Measurements from ENCODE around the gene SOX13.
"Not testable (repeated sequence)": the region's sequence is repeated elsewhere in the genome, so short reads cannot be mapped to it uniquely, and the experiment has no call there.

The SOX13 gene

DNA sequence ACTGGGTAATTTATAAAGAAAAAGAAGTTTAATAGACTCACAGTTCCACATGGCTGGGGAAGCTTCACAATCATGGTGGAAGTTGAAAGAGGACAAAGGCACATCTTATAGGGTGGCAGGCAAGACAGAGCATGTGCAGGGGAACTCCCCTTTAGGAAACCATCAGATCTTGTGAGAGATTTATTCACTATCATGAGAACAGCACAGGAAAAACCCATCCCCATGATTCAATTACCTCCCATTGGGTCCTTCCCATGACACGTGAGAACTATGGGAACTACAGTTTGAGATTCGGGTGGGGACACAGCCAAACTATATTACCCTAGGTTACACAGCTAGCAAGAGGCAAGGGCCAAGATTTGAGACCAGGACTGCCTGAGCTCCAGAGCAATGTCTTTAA, 30.4 kb upstream of the SOX13 start:
- DNase-seq, result no peak
- H3K9me3 Mint-ChIP-seq, result peaks cover 6% of the 10 kb centered on the region
- no peak overlapping the region for H3K4me3 Mint-ChIP-seq
- H3K27ac Mint-ChIP-seq, result peak overlapping the region; percentile 66
- H3K36me3 Mint-ChIP-seq (ENCODE audit: low read depth), result no peaks in the 10 kb centered on the region
- TF ChIP-seq, protein P1, sequence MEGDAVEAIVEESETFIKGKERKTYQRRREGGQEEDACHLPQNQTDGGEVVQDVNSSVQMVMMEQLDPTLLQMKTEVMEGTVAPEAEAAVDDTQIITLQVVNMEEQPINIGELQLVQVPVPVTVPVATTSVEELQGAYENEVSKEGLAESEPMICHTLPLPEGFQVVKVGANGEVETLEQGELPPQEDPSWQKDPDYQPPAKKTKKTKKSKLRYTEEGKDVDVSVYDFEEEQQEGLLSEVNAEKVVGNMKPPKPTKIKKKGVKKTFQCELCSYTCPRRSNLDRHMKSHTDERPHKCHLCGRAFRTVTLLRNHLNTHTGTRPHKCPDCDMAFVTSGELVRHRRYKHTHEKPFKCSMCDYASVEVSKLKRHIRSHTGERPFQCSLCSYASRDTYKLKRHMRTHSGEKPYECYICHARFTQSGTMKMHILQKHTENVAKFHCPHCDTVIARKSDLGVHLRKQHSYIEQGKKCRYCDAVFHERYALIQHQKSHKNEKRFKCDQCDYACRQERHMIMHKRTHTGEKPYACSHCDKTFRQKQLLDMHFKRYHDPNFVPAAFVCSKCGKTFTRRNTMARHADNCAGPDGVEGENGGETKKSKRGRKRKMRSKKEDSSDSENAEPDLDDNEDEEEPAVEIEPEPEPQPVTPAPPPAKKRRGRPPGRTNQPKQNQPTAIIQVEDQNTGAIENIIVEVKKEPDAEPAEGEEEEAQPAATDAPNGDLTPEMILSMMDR (IDR thresholded peaks at IDR 0.05), result no peak
- peaks cover 12% of the 10 kb centered on the region for H3K27me3 Mint-ChIP-seq (ENCODE audit: low read depth, poor library complexity)
- H3K4me1 Mint-ChIP-seq, result peaks cover 42% of the 10 kb centered on the region

DNA sequence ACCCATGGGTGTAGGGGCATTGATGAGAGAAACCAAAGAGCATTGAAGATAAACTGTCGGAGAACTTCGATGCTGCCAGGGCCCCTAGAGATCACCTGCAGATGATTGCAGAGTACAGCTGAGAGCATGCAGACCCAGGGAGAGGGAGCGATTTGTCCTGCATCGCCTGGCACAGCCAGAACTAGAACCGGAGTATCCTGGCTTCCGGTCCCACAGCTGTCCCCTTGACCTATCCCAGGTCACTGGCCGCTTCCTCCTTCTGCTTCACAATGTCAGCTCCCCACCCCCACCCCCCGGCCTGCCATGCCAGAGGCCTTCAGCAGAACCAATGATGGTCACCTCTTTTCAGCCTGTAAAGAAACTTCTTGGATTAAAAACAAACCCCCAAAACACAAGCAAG, 29.2 kb upstream of the SOX13 start:
- peaks cover 10% of the 10 kb centered on the region for H3K27me3 Mint-ChIP-seq (ENCODE audit: low read depth, poor library complexity)
- H3K27ac Mint-ChIP-seq, result no peak overlapping the region
- TF ChIP-seq, protein P1 (IDR thresholded peaks at IDR 0.05), result no peak
- no peak overlapping the region for H3K4me3 Mint-ChIP-seq
- no peaks in the 10 kb centered on the region for H3K36me3 Mint-ChIP-seq (ENCODE audit: low read depth)
- H3K9me3 Mint-ChIP-seq, result peaks cover 6% of the 10 kb centered on the region
- H3K4me1 Mint-ChIP-seq, result peaks cover 31% of the 10 kb centered on the region
- DNase-seq, result no peak

DNA sequence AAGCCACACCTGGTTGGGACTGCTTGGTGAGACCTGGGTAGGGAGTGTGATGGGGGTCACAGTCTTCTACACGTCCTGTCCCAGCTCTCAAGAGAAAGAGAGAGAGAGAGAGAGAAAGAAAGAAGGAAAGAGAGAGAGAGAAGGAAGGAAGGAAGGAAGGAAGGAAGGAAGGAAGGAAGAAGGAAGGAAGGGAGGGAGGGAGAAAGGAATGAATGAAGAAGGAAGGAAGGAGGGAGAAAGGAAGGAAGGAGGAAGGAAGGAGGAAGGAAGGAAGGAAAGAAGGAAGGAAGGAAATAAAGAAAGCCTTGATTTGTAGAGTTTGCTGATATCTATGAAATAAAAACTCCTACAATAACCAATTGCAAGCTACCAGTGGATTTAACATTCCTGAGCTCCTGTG, 28.5 kb upstream of the SOX13 start:
- H3K4me3 Mint-ChIP-seq, result no peak overlapping the region
- peak overlapping the region; percentile 9 for H3K27ac Mint-ChIP-seq
- H3K36me3 Mint-ChIP-seq (ENCODE audit: low read depth), result no peaks in the 10 kb centered on the region
- DNase-seq, result no peak
- H3K4me1 Mint-ChIP-seq, result peaks cover 30% of the 10 kb centered on the region
- H3K27me3 Mint-ChIP-seq (ENCODE audit: low read depth, poor library complexity), result peaks cover 9% of the 10 kb centered on the region
- TF ChIP-seq, protein P1 (IDR thresholded peaks at IDR 0.05), result no peak
- H3K9me3 Mint-ChIP-seq, result peaks cover 6% of the 10 kb centered on the region

DNA sequence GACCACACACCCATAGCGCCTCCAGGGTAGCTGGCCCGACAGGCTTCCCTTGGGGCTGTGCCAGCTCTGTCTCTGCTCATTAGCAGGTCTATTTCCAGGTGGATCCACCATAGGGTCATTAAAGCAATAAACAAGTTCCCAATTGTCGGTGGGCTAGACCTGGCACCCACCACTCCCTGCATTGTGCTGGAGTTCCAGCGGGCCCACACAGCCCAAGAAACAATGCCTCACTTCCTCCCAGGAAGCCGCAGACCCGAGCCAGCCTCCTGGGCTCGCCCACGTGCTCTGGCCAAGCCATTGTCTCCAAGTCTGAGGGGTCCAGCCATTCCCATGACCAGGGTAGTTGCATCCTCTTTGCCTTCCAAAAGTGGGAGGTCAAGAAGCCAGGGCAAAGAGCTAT, 27.5 kb upstream of the SOX13 start:
- DNase-seq, result no peak
- Mint-ChIP-seq H3K9me3 (peaks cover 6% of the 10 kb centered on the region), H3K27ac (no peak overlapping the region), H3K27me3 (ENCODE audit: low read depth, poor library complexity) (peaks cover 9% of the 10 kb centered on the region), H3K4me1 (peaks cover 30% of the 10 kb centered on the region), H3K4me3 (no peak overlapping the region), H3K36me3 (ENCODE audit: low read depth) (no peaks in the 10 kb centered on the region)
- TF ChIP-seq, protein P1 (IDR thresholded peaks at IDR 0.05), result no peak

DNA sequence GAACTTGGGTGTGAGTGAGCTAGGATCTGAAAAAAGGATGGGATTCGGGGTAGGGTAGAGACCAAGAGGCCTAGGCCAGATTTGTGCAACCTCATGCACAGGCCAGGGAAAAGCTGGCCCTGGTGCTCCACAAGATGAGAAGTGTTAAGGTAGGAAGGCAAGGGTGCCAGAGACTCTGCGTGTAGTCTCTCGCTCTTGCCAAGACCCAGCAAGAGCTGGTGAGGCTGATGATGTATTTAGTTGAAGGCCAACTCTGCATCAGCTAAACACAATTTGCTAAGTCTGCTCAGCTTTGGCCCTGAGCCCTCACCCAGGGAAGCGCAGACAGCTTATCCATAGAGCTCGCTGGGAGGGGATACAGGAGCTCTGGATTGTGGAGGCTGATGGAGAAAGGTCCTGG, 26.6 kb upstream of the SOX13 start:
- H3K4me3 Mint-ChIP-seq, result no peak overlapping the region
- H3K9me3 Mint-ChIP-seq, result peaks cover 6% of the 10 kb centered on the region
- TF ChIP-seq, protein P1 (IDR thresholded peaks at IDR 0.05), result no peak
- no peak for DNase-seq
- H3K4me1 Mint-ChIP-seq, result peaks cover 25% of the 10 kb centered on the region
- no peak overlapping the region for H3K27ac Mint-ChIP-seq
- peaks cover 9% of the 10 kb centered on the region for H3K27me3 Mint-ChIP-seq (ENCODE audit: low read depth, poor library complexity)
- H3K36me3 Mint-ChIP-seq (ENCODE audit: low read depth), result no peaks in the 10 kb centered on the region

DNA sequence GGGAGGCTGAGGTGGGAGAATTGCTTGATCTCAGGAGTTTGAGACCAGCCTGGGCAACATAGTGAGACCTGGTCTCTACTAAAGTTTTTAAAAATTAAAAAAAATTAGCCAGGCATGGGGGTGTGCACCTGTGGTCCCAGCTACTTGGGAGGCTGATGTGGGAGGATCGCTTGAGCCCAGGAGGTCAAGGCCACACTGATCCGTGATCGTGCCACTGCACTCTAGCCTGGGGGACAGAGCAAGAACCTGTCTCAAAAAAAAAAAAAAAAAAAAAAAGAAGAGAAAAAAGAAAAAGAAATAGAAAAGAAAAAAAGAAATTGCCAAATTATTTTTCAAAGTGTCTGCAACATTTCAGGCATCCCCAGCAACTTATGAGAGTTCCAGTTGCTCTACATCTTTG, 24.1 kb upstream of the SOX13 start:
- not testable (repeated sequence) for H3K27ac Mint-ChIP-seq; H3K9me3 Mint-ChIP-seq; H3K27me3 Mint-ChIP-seq (ENCODE audit: low read depth, poor library complexity); DNase-seq; H3K4me3 Mint-ChIP-seq; H3K36me3 Mint-ChIP-seq (ENCODE audit: low read depth)
- H3K4me1 Mint-ChIP-seq, result peaks cover 15% of the 10 kb centered on the region
